ENCODE measurements around the gene RANGRF.

- TF ChIP-seq YY1 (IDR thresholded peaks at IDR 0.05; ENCODE audit: insufficient read depth, insufficient read length) (no peak), ZNF274 (IDR thresholded peaks at IDR 0.05; ENCODE audit: low read depth, low read length) (no peak)
Measured at GRCh38 chr17:8332128-8332527, 43.7 kb downstream of the RANGRF start.
